ENCODE measurements around the gene GUCY2D.

Gene GUCY2D

DNA sequence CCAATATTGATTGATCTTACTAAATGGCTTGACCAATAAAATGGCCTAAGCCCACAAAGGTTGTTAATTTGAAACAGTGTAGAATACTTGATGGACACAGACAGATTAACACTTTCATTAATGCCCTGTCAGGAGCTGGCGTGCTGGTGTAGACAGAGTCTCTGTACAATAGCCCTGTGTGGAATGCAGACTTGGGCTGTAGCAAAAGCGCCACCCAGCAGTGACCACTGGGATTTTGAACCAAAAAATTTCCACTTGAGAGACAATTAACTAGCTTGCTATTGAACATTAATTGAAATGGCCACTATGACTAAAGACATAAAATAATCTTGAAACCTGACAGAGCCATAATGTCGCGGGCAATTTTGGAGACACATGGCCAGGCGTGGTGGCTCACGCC is 19.7 kb upstream of the GUCY2D start:
- TF ChIP-seq ESRRG (CRISPR knock-in tag; IDR thresholded peaks at IDR 0.05) (no peak), ZNF565 (CRISPR knock-in tag; conservative IDR thresholded peaks at IDR 0.05; ENCODE audit: low read depth) (no peak), ARNTL (CRISPR knock-in tag; IDR thresholded peaks at IDR 0.05; ENCODE audit: borderline replicate concordance, low read depth) (no peak), ZFP30 (CRISPR knock-in tag; IDR thresholded peaks at IDR 0.05) (no peak), ZNF70 (CRISPR knock-in tag; IDR thresholded peaks at IDR 0.05) (no peak), ZFP3 (CRISPR knock-in tag; IDR thresholded peaks at IDR 0.05) (no peak), BACH2 (CRISPR knock-in tag; IDR thresholded peaks at IDR 0.05; ENCODE audit: borderline replicate concordance) (no peak), TOX (CRISPR knock-in tag; IDR thresholded peaks at IDR 0.05; ENCODE audit: borderline replicate concordance) (no peak), CSDC2 (CRISPR knock-in tag; IDR thresholded peaks at IDR 0.05) (no peak), ZNF8 (CRISPR knock-in tag; IDR thresholded peaks at IDR 0.05) (no peak)
- TF ChIP-seq, protein P1, sequence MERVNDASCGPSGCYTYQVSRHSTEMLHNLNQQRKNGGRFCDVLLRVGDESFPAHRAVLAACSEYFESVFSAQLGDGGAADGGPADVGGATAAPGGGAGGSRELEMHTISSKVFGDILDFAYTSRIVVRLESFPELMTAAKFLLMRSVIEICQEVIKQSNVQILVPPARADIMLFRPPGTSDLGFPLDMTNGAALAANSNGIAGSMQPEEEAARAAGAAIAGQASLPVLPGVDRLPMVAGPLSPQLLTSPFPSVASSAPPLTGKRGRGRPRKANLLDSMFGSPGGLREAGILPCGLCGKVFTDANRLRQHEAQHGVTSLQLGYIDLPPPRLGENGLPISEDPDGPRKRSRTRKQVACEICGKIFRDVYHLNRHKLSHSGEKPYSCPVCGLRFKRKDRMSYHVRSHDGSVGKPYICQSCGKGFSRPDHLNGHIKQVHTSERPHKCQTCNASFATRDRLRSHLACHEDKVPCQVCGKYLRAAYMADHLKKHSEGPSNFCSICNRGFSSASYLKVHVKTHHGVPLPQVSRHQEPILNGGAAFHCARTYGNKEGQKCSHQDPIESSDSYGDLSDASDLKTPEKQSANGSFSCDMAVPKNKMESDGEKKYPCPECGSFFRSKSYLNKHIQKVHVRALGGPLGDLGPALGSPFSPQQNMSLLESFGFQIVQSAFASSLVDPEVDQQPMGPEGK (CRISPR knock-in tag; IDR thresholded peaks at IDR 0.05; ENCODE audit: borderline replicate concordance): no peak
- TF ChIP-seq, protein P2, sequence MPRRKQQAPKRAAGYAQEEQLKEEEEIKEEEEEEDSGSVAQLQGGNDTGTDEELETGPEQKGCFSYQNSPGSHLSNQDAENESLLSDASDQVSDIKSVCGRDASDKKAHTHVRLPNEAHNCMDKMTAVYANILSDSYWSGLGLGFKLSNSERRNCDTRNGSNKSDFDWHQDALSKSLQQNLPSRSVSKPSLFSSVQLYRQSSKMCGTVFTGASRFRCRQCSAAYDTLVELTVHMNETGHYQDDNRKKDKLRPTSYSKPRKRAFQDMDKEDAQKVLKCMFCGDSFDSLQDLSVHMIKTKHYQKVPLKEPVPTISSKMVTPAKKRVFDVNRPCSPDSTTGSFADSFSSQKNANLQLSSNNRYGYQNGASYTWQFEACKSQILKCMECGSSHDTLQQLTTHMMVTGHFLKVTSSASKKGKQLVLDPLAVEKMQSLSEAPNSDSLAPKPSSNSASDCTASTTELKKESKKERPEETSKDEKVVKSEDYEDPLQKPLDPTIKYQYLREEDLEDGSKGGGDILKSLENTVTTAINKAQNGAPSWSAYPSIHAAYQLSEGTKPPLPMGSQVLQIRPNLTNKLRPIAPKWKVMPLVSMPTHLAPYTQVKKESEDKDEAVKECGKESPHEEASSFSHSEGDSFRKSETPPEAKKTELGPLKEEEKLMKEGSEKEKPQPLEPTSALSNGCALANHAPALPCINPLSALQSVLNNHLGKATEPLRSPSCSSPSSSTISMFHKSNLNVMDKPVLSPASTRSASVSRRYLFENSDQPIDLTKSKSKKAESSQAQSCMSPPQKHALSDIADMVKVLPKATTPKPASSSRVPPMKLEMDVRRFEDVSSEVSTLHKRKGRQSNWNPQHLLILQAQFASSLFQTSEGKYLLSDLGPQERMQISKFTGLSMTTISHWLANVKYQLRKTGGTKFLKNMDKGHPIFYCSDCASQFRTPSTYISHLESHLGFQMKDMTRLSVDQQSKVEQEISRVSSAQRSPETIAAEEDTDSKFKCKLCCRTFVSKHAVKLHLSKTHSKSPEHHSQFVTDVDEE (CRISPR knock-in tag; IDR thresholded peaks at IDR 0.05): no peak
- TF ChIP-seq, protein P3, sequence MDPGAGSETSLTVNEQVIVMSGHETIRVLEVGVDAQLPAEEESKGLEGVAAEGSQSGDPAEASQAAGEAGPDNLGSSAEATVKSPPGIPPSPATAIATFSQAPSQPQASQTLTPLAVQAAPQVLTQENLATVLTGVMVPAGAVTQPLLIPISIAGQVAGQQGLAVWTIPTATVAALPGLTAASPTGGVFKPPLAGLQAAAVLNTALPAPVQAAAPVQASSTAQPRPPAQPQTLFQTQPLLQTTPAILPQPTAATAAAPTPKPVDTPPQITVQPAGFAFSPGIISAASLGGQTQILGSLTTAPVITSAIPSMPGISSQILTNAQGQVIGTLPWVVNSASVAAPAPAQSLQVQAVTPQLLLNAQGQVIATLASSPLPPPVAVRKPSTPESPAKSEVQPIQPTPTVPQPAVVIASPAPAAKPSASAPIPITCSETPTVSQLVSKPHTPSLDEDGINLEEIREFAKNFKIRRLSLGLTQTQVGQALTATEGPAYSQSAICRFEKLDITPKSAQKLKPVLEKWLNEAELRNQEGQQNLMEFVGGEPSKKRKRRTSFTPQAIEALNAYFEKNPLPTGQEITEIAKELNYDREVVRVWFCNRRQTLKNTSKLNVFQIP (CRISPR knock-in tag; IDR thresholded peaks at IDR 0.05; ENCODE audit: borderline replicate concordance, low read depth): no peak
- ATAC-seq: peak; percentile 91

DNA sequence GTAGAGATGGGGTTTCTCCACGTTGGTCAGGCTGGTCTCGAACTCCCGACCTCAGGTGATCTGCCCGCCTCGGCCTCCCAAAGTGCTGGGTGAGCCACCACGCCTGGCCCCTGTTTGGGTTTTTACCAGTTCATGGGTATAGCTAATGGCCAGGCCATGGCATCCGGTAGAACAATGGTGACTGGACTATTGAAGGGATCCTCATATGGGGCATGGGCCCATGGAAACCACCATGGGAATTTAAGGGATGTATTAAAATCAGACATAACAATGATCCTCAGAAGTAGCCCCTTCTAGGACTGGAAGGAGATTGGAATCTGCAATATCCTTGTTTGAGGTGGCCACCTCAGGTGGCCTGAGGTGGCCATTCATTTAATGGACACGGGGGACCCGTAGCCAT is 17.5 kb upstream of the GUCY2D start:
- TF ChIP-seq, protein P3 (CRISPR knock-in tag; IDR thresholded peaks at IDR 0.05; ENCODE audit: borderline replicate concordance, low read depth): no peak
- TF ChIP-seq ZFP3 (CRISPR knock-in tag; IDR thresholded peaks at IDR 0.05) (no peak), TCF4 (CRISPR knock-in tag; IDR thresholded peaks at IDR 0.05; ENCODE audit: borderline replicate concordance) (no peak), GLIS3 (CRISPR knock-in tag; IDR thresholded peaks at IDR 0.05) (no peak), ZNF8 (CRISPR knock-in tag; IDR thresholded peaks at IDR 0.05) (no peak), ESRRG (CRISPR knock-in tag; IDR thresholded peaks at IDR 0.05) (no peak), SNAI2 (CRISPR knock-in tag; IDR thresholded peaks at IDR 0.05) (no peak), ZC3H10 (CRISPR knock-in tag; IDR thresholded peaks at IDR 0.05) (no peak), RARB (CRISPR knock-in tag; IDR thresholded peaks at IDR 0.05) (no peak), TOX (CRISPR knock-in tag; IDR thresholded peaks at IDR 0.05; ENCODE audit: borderline replicate concordance) (no peak), ZNF565 (CRISPR knock-in tag; conservative IDR thresholded peaks at IDR 0.05; ENCODE audit: low read depth) (no peak), OSR1 (CRISPR knock-in tag; IDR thresholded peaks at IDR 0.05) (no peak)
- TF ChIP-seq, protein P1 (CRISPR knock-in tag; IDR thresholded peaks at IDR 0.05; ENCODE audit: borderline replicate concordance): no peak
- TF ChIP-seq, protein P2 (CRISPR knock-in tag; IDR thresholded peaks at IDR 0.05): no peak
- TF ChIP-seq, protein P4, sequence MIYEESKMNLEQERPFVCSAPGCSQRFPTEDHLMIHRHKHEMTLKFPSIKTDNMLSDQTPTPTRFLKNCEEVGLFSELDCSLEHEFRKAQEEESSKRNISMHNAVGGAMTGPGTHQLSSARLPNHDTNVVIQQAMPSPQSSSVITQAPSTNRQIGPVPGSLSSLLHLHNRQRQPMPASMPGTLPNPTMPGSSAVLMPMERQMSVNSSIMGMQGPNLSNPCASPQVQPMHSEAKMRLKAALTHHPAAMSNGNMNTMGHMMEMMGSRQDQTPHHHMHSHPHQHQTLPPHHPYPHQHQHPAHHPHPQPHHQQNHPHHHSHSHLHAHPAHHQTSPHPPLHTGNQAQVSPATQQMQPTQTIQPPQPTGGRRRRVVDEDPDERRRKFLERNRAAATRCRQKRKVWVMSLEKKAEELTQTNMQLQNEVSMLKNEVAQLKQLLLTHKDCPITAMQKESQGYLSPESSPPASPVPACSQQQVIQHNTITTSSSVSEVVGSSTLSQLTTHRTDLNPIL (CRISPR knock-in tag; IDR thresholded peaks at IDR 0.05; ENCODE audit: low read depth): no peak
- ATAC-seq: no peak
